HEK293 (cell line): ENCODE results near the gene TRAPPC6A.

ENCODE experiments used
- CTCF ChIA-PET: fragments of 350-600 bp; formaldehyde crosslinking; extraction: SDS; loops from one replicate; lab custom pipeline; 2021; ENCODE audit warnings: antibody characterized with exemption; lab: Yijun Ruan, JAX
- POLR2A ChIA-PET: fragments of 300-600 bp; formaldehyde crosslinking; extraction: SDS; loops from one replicate; lab custom pipeline; 2020; ENCODE audit warnings: antibody characterized with exemption, inconsistent platforms; lab: Yijun Ruan, JAX
- H3K27ac ChIP-seq: fragments of 200-500 bp; sonication (Bioruptor generic); 2 replicates; pipeline ENCODE4 v1.5.1; 2014; ENCODE audit warnings: low read depth, low read length, control low read depth, inconsistent platforms; ENCODE audit errors: extremely low read depth
- H3K36me3 ChIP-seq, 2 experiments: fragments of 200-500 bp in 1 of 2; sonication (Bioruptor generic) in 1 of 2; 1 replicate in 1 of 2; 2 replicates in 1 of 2; pipeline ENCODE4 v1.5.1; 2014 to 2017; ENCODE audit warnings: inconsistent platforms in 2 of 2, low read length in 2 of 2; ENCODE audit not compliant: control insufficient read depth in 2 of 2, insufficient read depth in 1 of 2
- H3K4me1 ChIP-seq: fragments of 200-500 bp; sonication (Bioruptor generic); 2 replicates; pipeline ENCODE4 v1.5.1; 2014; ENCODE audit warnings: mild to moderate bottlenecking, low read length, inconsistent platforms; ENCODE audit not compliant: control insufficient read depth, insufficient read depth
- H3K4me3 ChIP-seq: 2 replicates; pipeline ENCODE4 v1.5.1; 2011; ENCODE audit warnings: low read depth, mild to moderate bottlenecking, control low read depth, low read length, moderate library complexity
- H3K9me3 ChIP-seq: fragments of 200-500 bp; sonication (Bioruptor generic); 2 replicates; pipeline ENCODE4 v1.5.1; 2014; ENCODE audit warnings: low read depth, low read length, inconsistent platforms; ENCODE audit not compliant: control insufficient read depth, insufficient read depth
- KLF1 ChIP-seq: fragments of 450-650 bp; formaldehyde crosslinking; IDR thresholded peaks from 2 replicates; pipeline ENCODE4 v1.5.1; 2016; ENCODE audit warnings: missing biosample characterization, missing genetic modification characterization
- MZF1 ChIP-seq: fragments of 450-650 bp; formaldehyde crosslinking; IDR thresholded peaks from 2 replicates; pipeline ENCODE4 v1.5.1; 2017; ENCODE audit warnings: missing biosample characterization, missing genetic modification characterization, borderline replicate concordance
- ZNF223 ChIP-seq: fragments of 450-650 bp; formaldehyde crosslinking; IDR thresholded peaks from 2 replicates; pipeline ENCODE4 v1.5.1; 2016; ENCODE audit warnings: missing biosample characterization, missing genetic modification characterization
- ZNF629 ChIP-seq: fragments of 450-650 bp; formaldehyde crosslinking; IDR thresholded peaks from 2 replicates; pipeline ENCODE4 v1.5.1; 2017; ENCODE audit warnings: missing biosample characterization, missing genetic modification characterization
- ZNF664 ChIP-seq: fragments of 450-650 bp; formaldehyde crosslinking; IDR thresholded peaks from 2 replicates; pipeline ENCODE4 v1.5.1; 2016; ENCODE audit warnings: missing biosample characterization, missing genetic modification characterization
- ZNF777 ChIP-seq: fragments of 450-650 bp; formaldehyde crosslinking; IDR thresholded peaks from 2 replicates; pipeline ENCODE4 v1.5.1; 2017; ENCODE audit warnings: missing biosample characterization, missing genetic modification characterization, borderline replicate concordance
- ZNF792 ChIP-seq: fragments of 450-650 bp; formaldehyde crosslinking; IDR thresholded peaks from 2 replicates; pipeline ENCODE4 v1.5.1; 2016; ENCODE audit warnings: missing biosample characterization, missing genetic modification characterization
- TF ChIP-seq, protein P1 (sequence below): fragments of 450-650 bp; formaldehyde crosslinking; conservative IDR thresholded peaks from 2 replicates; pipeline ENCODE4 v1.5.1; 2016; ENCODE audit warnings: low read depth, missing biosample characterization, missing genetic modification characterization
- TF ChIP-seq, protein P2 (sequence below): fragments of 450-650 bp; formaldehyde crosslinking; IDR thresholded peaks from 2 replicates; pipeline ENCODE4 v1.5.1; 2017; ENCODE audit warnings: missing biosample characterization, missing genetic modification characterization
- TF ChIP-seq, protein P3 (sequence below): fragments of 450-650 bp; formaldehyde crosslinking; IDR thresholded peaks from 2 replicates; pipeline ENCODE4 v1.5.1; 2016; ENCODE audit warnings: missing biosample characterization, missing genetic modification characterization
- TF ChIP-seq, protein P4 (sequence below): fragments of 450-650 bp; formaldehyde crosslinking; IDR thresholded peaks from 2 replicates; pipeline ENCODE4 v1.5.1; 2016; ENCODE audit warnings: missing biosample characterization, missing genetic modification characterization
- TF ChIP-seq, protein P5 (sequence below): fragments of 450-650 bp; formaldehyde crosslinking; IDR thresholded peaks from 2 replicates; pipeline ENCODE4 v1.5.1; 2017; ENCODE audit warnings: missing biosample characterization, missing genetic modification characterization

Gene TRAPPC6A

DNA sequence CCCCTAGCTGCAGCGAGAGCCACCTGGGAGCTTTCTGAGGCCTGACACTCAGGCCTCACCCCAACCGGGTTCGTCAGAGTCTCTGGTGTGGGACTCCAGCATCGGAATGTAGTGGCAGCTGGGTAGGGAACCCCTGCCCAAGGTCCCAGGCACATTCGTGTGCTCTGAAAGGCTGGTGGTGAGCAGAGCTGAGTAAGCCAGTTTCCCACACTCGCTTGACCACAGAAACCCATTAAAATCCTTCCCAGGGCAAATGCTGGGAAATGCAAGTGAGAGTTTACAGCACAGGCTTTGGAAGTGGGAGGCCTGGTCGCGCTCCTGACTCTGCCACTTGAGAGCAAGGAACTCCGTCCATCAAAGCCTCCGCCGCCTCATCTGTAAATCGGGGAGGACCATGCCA, 4.2 kb downstream of the TRAPPC6A start (continued):
- TF ChIP-seq, protein P1, sequence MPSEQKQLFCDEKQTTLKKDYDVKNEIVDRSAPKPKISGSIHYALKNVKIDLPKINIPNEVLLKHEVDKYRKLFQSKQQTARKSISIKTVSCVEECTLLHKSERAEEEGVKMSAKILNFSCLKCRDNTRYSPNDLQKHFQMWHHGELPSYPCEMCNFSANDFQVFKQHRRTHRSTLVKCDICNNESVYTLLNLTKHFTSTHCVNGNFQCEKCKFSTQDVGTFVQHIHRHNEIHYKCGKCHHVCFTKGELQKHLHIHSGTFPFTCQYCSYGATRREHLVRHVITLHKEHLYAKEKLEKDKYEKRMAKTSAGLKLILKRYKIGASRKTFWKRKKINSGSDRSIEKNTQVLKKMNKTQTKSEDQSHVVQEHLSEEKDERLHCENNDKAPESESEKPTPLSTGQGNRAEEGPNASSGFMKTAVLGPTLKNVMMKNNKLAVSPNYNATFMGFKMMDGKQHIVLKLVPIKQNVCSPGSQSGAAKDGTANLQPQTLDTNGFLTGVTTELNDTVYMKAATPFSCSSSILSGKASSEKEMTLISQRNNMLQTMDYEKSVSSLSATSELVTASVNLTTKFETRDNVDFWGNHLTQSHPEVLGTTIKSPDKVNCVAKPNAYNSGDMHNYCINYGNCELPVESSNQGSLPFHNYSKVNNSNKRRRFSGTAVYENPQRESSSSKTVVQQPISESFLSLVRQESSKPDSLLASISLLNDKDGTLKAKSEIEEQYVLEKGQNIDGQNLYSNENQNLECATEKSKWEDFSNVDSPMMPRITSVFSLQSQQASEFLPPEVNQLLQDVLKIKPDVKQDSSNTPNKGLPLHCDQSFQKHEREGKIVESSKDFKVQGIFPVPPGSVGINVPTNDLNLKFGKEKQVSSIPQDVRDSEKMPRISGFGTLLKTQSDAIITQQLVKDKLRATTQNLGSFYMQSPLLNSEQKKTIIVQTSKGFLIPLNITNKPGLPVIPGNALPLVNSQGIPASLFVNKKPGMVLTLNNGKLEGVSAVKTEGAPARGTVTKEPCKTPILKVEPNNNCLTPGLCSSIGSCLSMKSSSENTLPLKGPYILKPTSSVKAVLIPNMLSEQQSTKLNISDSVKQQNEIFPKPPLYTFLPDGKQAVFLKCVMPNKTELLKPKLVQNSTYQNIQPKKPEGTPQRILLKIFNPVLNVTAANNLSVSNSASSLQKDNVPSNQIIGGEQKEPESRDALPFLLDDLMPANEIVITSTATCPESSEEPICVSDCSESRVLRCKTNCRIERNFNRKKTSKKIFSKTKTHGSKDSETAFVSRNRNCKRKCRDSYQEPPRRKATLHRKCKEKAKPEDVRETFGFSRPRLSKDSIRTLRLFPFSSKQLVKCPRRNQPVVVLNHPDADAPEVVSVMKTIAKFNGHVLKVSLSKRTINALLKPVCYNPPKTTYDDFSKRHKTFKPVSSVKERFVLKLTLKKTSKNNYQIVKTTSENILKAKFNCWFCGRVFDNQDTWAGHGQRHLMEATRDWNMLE (tag by site-specific recombination), result no peak
- no peak for TF ChIP-seq ZNF629 (tag by site-specific recombination)
- TF ChIP-seq ZNF792 (tag by site-specific recombination), result no peak
- TF ChIP-seq, protein P2, sequence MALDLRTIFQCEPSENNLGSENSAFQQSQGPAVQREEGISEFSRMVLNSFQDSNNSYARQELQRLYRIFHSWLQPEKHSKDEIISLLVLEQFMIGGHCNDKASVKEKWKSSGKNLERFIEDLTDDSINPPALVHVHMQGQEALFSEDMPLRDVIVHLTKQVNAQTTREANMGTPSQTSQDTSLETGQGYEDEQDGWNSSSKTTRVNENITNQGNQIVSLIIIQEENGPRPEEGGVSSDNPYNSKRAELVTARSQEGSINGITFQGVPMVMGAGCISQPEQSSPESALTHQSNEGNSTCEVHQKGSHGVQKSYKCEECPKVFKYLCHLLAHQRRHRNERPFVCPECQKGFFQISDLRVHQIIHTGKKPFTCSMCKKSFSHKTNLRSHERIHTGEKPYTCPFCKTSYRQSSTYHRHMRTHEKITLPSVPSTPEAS (tag by site-specific recombination), result no peak
- TF ChIP-seq MZF1, result no peak
- no peak for TF ChIP-seq ZNF664 (tag by site-specific recombination)
- TF ChIP-seq, protein P3, sequence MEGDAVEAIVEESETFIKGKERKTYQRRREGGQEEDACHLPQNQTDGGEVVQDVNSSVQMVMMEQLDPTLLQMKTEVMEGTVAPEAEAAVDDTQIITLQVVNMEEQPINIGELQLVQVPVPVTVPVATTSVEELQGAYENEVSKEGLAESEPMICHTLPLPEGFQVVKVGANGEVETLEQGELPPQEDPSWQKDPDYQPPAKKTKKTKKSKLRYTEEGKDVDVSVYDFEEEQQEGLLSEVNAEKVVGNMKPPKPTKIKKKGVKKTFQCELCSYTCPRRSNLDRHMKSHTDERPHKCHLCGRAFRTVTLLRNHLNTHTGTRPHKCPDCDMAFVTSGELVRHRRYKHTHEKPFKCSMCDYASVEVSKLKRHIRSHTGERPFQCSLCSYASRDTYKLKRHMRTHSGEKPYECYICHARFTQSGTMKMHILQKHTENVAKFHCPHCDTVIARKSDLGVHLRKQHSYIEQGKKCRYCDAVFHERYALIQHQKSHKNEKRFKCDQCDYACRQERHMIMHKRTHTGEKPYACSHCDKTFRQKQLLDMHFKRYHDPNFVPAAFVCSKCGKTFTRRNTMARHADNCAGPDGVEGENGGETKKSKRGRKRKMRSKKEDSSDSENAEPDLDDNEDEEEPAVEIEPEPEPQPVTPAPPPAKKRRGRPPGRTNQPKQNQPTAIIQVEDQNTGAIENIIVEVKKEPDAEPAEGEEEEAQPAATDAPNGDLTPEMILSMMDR (tag by site-specific recombination), result no peak
- TF ChIP-seq, protein P4, sequence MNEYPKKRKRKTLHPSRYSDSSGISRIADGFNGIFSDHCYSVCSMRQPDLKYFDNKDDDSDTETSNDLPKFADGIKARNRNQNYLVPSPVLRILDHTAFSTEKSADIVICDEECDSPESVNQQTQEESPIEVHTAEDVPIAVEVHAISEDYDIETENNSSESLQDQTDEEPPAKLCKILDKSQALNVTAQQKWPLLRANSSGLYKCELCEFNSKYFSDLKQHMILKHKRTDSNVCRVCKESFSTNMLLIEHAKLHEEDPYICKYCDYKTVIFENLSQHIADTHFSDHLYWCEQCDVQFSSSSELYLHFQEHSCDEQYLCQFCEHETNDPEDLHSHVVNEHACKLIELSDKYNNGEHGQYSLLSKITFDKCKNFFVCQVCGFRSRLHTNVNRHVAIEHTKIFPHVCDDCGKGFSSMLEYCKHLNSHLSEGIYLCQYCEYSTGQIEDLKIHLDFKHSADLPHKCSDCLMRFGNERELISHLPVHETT (tag by site-specific recombination), result no peak
- TF ChIP-seq, protein P5, sequence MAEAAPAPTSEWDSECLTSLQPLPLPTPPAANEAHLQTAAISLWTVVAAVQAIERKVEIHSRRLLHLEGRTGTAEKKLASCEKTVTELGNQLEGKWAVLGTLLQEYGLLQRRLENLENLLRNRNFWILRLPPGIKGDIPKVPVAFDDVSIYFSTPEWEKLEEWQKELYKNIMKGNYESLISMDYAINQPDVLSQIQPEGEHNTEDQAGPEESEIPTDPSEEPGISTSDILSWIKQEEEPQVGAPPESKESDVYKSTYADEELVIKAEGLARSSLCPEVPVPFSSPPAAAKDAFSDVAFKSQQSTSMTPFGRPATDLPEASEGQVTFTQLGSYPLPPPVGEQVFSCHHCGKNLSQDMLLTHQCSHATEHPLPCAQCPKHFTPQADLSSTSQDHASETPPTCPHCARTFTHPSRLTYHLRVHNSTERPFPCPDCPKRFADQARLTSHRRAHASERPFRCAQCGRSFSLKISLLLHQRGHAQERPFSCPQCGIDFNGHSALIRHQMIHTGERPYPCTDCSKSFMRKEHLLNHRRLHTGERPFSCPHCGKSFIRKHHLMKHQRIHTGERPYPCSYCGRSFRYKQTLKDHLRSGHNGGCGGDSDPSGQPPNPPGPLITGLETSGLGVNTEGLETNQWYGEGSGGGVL (tag by site-specific recombination), result no peak
- TF ChIP-seq ZNF777 (tag by site-specific recombination), result no peak
- TF ChIP-seq ZNF223 (tag by site-specific recombination), result no peak
- TF ChIP-seq, all 188 proteins: peak for 0

DNA sequence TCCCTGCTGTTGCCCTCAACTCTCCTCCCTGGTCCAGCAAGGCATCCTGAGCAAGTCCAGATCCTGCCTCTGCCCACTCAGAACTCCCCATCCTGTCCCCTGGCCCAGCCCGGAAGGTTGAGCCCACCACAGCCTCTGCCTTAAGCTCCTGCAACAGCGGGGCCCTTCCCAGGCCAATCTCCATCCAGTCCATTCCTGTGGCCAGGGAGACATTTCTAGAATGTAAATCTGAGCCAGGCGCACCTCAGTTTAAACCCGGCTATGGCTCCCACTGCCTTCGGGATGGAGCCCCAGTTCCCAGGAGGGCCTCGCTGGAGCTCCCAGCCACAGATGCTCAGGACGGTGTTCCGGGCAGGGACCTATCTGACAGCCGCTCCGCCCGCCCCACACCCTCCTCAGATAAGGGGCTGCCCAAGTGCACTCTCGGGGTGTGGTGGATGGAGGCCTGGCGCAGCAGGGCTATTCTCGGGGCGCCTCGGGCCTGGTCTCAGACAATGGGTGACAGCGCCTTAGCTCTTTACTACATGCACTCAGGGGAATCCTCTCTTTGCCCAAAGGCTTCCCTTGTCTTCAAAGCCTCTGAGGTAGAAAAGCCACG, 5.3 kb downstream of the TRAPPC6A start:
- no peak for TF ChIP-seq ZNF777 (tag by site-specific recombination)
- TF ChIP-seq KLF1 (tag by site-specific recombination), result peak; percentile 71
- H3K36me3 ChIP-seq, result no peaks in the 10 kb centered on the region
- no peak overlapping the region for H3K27ac ChIP-seq
- peaks cover 3% of the 10 kb centered on the region; the same call in 1 of the 2 replicates for H3K4me1 ChIP-seq
- CTCF ChIA-PET, result interaction anchor here (1.7 kb wide), 1 partner anchor 46 kb away, joined by 3 read pairs; no protein-coding TSS in a partner anchor
- POLR2A ChIA-PET, result no interaction called here
- no peaks in the 10 kb centered on the region for H3K9me3 ChIP-seq
- H3K4me3 ChIP-seq, result no peak overlapping the region
